ENCODE measurements around the gene C5orf47. TPM values are rescaled to one million over a fixed set of nuclear protein-coding genes. Genes with fewer than 3 reads are reported as not detected.

C5orf47 gene
- total and polyA plus RNA-seq, 2 donors (not counting 1 experiment from before 2014, with no cell fraction given) = not detected

DNA sequence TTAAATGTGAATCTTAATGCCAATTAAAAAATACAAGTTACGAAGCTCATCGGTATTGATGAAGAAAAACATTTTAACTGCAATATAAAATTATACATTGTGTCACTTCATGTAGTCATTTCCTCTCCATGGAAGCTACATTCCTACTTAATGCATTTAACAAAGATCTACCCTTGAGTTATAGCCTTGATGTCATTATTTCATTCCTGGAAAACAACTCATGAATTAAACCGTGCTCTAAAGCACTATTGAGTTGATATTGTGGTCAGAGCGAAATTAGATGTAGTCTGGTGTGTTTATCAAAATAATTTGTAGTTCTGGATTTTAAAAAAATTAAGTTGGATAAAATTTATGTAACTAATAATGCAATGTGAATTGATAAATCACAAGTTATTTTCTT is 11.1 kb downstream of the C5orf47 start:
- Histone ChIP-seq H3K9ac (ENCODE audit: insufficient read depth, low read length) (no peak overlapping the region), H2AFZ (ENCODE audit: low read length) (no peak overlapping the region), H3K4me2 (ENCODE audit: extremely low read depth, insufficient read depth, low read length) (no peak overlapping the region), H3K4me1 (ENCODE audit: control insufficient read depth, extremely low read depth, insufficient read depth, low read length) (no peaks in the 10 kb centered on the region), H3K4me3 (replicated peaks in 1 of 4; ENCODE audit: control extremely low read depth in 1 of 4, insufficient read depth in 1 of 4, low read depth in 3 of 4, low read length in 4 of 4) (no peak overlapping the region), H3K27ac (ENCODE audit: insufficient read depth, low read length) (no peak overlapping the region), H3K79me2 (ENCODE audit: control insufficient read depth, insufficient read depth, low read length) (no peaks in the 10 kb centered on the region), H4K20me1 (ENCODE audit: control insufficient read depth, extremely low read depth, insufficient read depth, low read length) (no peaks in the 10 kb centered on the region), H3K9me3 (ENCODE audit: control insufficient read depth, insufficient read depth, low read depth, low read length) (no peaks in the 10 kb centered on the region), H3K27me3 (ENCODE audit: control insufficient read depth, insufficient read depth, low read length) (no peaks in the 10 kb centered on the region), H3K36me3 (ENCODE audit: control insufficient read depth, insufficient read depth, low read length) (no peaks in the 10 kb centered on the region)
- DNase-seq (ENCODE audit: low read depth in 2 of 2) = no peak
- TF ChIP-seq, protein P1, sequence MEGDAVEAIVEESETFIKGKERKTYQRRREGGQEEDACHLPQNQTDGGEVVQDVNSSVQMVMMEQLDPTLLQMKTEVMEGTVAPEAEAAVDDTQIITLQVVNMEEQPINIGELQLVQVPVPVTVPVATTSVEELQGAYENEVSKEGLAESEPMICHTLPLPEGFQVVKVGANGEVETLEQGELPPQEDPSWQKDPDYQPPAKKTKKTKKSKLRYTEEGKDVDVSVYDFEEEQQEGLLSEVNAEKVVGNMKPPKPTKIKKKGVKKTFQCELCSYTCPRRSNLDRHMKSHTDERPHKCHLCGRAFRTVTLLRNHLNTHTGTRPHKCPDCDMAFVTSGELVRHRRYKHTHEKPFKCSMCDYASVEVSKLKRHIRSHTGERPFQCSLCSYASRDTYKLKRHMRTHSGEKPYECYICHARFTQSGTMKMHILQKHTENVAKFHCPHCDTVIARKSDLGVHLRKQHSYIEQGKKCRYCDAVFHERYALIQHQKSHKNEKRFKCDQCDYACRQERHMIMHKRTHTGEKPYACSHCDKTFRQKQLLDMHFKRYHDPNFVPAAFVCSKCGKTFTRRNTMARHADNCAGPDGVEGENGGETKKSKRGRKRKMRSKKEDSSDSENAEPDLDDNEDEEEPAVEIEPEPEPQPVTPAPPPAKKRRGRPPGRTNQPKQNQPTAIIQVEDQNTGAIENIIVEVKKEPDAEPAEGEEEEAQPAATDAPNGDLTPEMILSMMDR (conservative IDR thresholded peaks at IDR 0.05 in 1 of 2, IDR thresholded peaks at IDR 0.05 in 1 of 2; ENCODE audit: low read depth in 1 of 2, low read length in 2 of 2) = no peak
- no peak for TF ChIP-seq EZH2 (IDR thresholded peaks at IDR 0.05; ENCODE audit: low read length, missing control alignments)

DNA sequence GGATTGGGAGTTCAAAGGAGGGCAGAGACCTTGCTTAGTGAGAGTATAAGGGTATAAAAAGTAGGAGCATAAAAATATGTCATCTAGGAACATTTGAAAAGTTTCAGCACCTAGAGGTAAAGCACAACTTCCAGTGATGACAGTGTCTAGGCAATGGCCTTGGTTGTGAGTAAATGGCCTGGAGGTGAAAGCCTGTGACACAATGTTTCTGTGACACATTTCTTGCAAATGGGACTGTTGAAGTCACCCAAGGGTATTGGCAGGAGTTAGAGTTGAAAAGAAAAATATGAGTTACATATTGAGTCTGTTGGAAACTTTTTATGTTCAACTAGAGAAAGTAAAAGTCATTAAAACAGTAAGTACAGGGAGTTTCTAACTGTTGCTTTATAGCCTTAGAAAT is 14.8 kb downstream of the C5orf47 start:
- H3K27ac ChIP-seq (ENCODE audit: insufficient read depth, low read length) = no peak overlapping the region
- DNase-seq (ENCODE audit: low read depth in 2 of 2) = no peak
- H3K4me1 ChIP-seq (ENCODE audit: control insufficient read depth, extremely low read depth, insufficient read depth, low read length) = no peaks in the 10 kb centered on the region
- no peaks in the 10 kb centered on the region for H4K20me1 ChIP-seq (ENCODE audit: control insufficient read depth, extremely low read depth, insufficient read depth, low read length)
- no peak overlapping the region for H3K4me2 ChIP-seq (ENCODE audit: extremely low read depth, insufficient read depth, low read length)
- no peak overlapping the region for H3K4me3 ChIP-seq (replicated peaks in 1 of 4; ENCODE audit: control extremely low read depth in 1 of 4, insufficient read depth in 1 of 4, low read depth in 3 of 4, low read length in 4 of 4)
- no peaks in the 10 kb centered on the region for H3K36me3 ChIP-seq (ENCODE audit: control insufficient read depth, insufficient read depth, low read length)
- H2AFZ ChIP-seq (ENCODE audit: low read length) = no peak overlapping the region
- no peaks in the 10 kb centered on the region for H3K27me3 ChIP-seq (ENCODE audit: control insufficient read depth, insufficient read depth, low read length)
- H3K9ac ChIP-seq (ENCODE audit: insufficient read depth, low read length) = no peak overlapping the region
- no peaks in the 10 kb centered on the region for H3K9me3 ChIP-seq (ENCODE audit: control insufficient read depth, insufficient read depth, low read depth, low read length)
- TF ChIP-seq, protein P1 (conservative IDR thresholded peaks at IDR 0.05 in 1 of 2, IDR thresholded peaks at IDR 0.05 in 1 of 2; ENCODE audit: low read depth in 1 of 2, low read length in 2 of 2) = no peak
- no peak for TF ChIP-seq EZH2 (IDR thresholded peaks at IDR 0.05; ENCODE audit: low read length, missing control alignments)
- H3K79me2 ChIP-seq (ENCODE audit: control insufficient read depth, insufficient read depth, low read length) = no peaks in the 10 kb centered on the region

DNA sequence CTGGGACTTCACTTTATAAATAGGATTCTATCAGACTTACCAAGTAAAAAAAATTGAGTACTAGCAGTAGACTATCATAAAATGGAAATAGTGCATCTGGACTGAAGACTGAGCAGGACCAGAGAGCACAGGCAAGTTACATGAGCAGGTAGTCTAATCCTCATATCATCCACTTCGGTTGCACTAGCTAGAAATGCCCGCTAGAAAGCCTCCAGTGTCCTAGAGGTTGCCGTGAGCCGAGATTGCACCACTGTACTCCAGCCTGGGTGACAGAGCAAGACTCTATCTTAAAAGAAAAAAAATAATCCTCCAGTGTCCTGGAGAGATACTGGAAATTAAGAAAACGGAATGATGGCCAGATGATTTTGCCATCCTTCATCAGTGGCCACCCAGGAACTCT is 20.0 kb downstream of the C5orf47 start:
- no peak for DNase-seq (ENCODE audit: low read depth in 2 of 2)
- TF ChIP-seq, protein P1 (conservative IDR thresholded peaks at IDR 0.05 in 1 of 2, IDR thresholded peaks at IDR 0.05 in 1 of 2; ENCODE audit: low read depth in 1 of 2, low read length in 2 of 2) = no peak
- TF ChIP-seq EZH2 (IDR thresholded peaks at IDR 0.05; ENCODE audit: low read length, missing control alignments) = no peak

More for the DNA sequence above, 20.0 kb downstream of the C5orf47 start:
- H3K4me1 ChIP-seq (ENCODE audit: control insufficient read depth, extremely low read depth, insufficient read depth, low read length) = no peaks in the 10 kb centered on the region
- H3K79me2 ChIP-seq (ENCODE audit: control insufficient read depth, insufficient read depth, low read length) = no peaks in the 10 kb centered on the region
- no peak overlapping the region for H2AFZ ChIP-seq (ENCODE audit: low read length)
- H3K27me3 ChIP-seq (ENCODE audit: control insufficient read depth, insufficient read depth, low read length) = no peaks in the 10 kb centered on the region
- H3K4me2 ChIP-seq (ENCODE audit: extremely low read depth, insufficient read depth, low read length) = no peak overlapping the region
- no peak overlapping the region for H3K9ac ChIP-seq (ENCODE audit: insufficient read depth, low read length)
- H3K9me3 ChIP-seq (ENCODE audit: control insufficient read depth, insufficient read depth, low read depth, low read length) = no peaks in the 10 kb centered on the region
- no peak overlapping the region for H3K4me3 ChIP-seq (replicated peaks in 1 of 4; ENCODE audit: control extremely low read depth in 1 of 4, insufficient read depth in 1 of 4, low read depth in 3 of 4, low read length in 4 of 4)
- no peaks in the 10 kb centered on the region for H4K20me1 ChIP-seq (ENCODE audit: control insufficient read depth, extremely low read depth, insufficient read depth, low read length)
- no peak overlapping the region for H3K27ac ChIP-seq (ENCODE audit: insufficient read depth, low read length)
- H3K36me3 ChIP-seq (ENCODE audit: control insufficient read depth, insufficient read depth, low read length) = no peaks in the 10 kb centered on the region

Measured in fibroblast of lung (primary cell).